Kidney (tissue), 14 donors: ENCODE measurements around the gene PIEZO2. TPM values are rescaled to one million over a fixed set of nuclear protein-coding genes. Genes with fewer than 3 reads are reported as not detected.

Source experiments
- DNase-seq, 5 donors: peaks; one replicate each; pipeline ENCODE4 v3.0.0-alpha.2; 2013 to 2020
- FAIRE-seq: peaks from 2 replicates; lab custom pipeline; 2012; peaks lifted over from hg19 to GRCh38; lab: Jason Lieb, UNC
- H3K27ac ChIP-seq, 2 donors: one replicate each; pipeline ENCODE4 v1.7.0; 2013; ENCODE audit warnings: low read depth in 2 of 2, low read length in 2 of 2, inconsistent platforms in 1 of 2
- H3K27me3 ChIP-seq: one replicate; pipeline ENCODE4 v1.7.1; 2013; ENCODE audit warnings: low read length, inconsistent platforms; ENCODE audit not compliant: control insufficient read depth, insufficient read depth
- H3K36me3 ChIP-seq, 3 donors: one replicate each; pipeline versions ENCODE4 v1.7.0 to v1.7.1; 2013; ENCODE audit warnings: low read length in 3 of 3, control low read depth in 1 of 3, inconsistent platforms in 1 of 3; ENCODE audit not compliant: insufficient read depth in 3 of 3, control insufficient read depth in 2 of 3
- H3K4me1 ChIP-seq, 3 donors: one replicate each; pipeline versions ENCODE4 v1.7.0 to v1.7.1; 2013; ENCODE audit warnings: low read length in 3 of 3, inconsistent platforms in 1 of 3, low read depth in 1 of 3; ENCODE audit not compliant: control insufficient read depth in 2 of 3, insufficient read depth in 2 of 3
- H3K4me3 ChIP-seq, 3 donors: one replicate each; pipeline versions ENCODE4 v1.7.0 to v1.8.1; 2013; ENCODE audit warnings: low read length in 3 of 3, control low read depth in 1 of 3, inconsistent platforms in 1 of 3
- H3K9ac ChIP-seq, 3 donors: one replicate each; pipeline versions ENCODE4 v1.7.0 to v1.7.1; 2013; ENCODE audit warnings: low read length in 3 of 3, control low read depth in 1 of 3, inconsistent platforms in 1 of 3
- H3K9me3 ChIP-seq, 3 donors: one replicate each; pipeline versions ENCODE4 v1.7.0 to v1.7.1; 2013; ENCODE audit warnings: low read length in 3 of 3, control low read depth in 1 of 3, inconsistent platforms in 1 of 3; ENCODE audit not compliant: control insufficient read depth in 2 of 3, insufficient read depth in 1 of 3
- intact Hi-C: fragments of 100-400 bp; cut with DNase I; formaldehyde crosslinking; loops from one replicate; pipeline ENCODE4 v1.11.1; 2022
- polyA plus RNA-seq: library from polyadenylated mRNA; stranded (reverse); fragments of 350-450 nt; fragmentation: Illumina TruSeq; extraction: RNeasy Lipid Tissue Mini Kit (QIAGEN cat#74804); gene quantifications from one replicate; pipeline ENCODE4 v1.2.3, GENCODE V29; 2014; ENCODE audit warnings: low read depth, low replicate concordance; ENCODE audit not compliant: insufficient read depth
- total RNA-seq: library from RNA; stranded (reverse); fragmentation: NEBNext Ultra II Directional; extraction: Animal tissue kit (Norgen Biotek cat#: 25700); gene quantifications from one replicate; pipeline ENCODE4 v1.2.1, GENCODE V29; 2021
- TF ChIP-seq, protein P1 (sequence below): IDR thresholded peaks from 3 replicates; pipeline ENCODE4 v1.5.1; 2012; ENCODE audit warnings: mild to moderate bottlenecking, moderate library complexity, borderline replicate concordance; ENCODE audit not compliant: insufficient read depth; ENCODE audit errors: extremely low read depth
- donor health status: control.
- donor health status: control.
- donor health status: control.
- donor health status: control.
- donor health status: control.
- donor health status: DM: yes; HTN: yes; CAD: no.
- donor health status: Normal renal cell carcinoma (clear cell type).

PIEZO2 gene
- total and polyA plus RNA-seq, 2 donors from 2014 or later = 1.1 to 4.1 TPM

DNA sequence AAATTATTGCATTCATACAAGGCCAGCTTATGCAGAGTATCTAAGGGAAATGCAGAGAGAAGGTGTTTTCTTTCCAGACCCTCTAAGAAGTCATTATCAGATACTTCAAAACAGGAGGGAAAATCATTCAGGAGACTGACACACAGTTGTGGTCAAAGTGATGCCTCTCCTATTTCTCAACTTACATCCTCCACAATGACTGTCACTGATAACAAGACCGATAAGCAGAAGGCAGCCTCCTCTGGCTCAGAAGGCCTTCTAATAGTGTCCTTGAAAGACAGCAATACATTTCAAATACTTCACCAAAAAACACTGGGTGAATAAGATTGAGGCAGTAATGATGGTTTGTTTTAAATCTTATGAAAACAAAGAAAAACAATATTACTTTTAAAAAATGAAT is 199.7 kb downstream of the PIEZO2 start:
- no peak overlapping the region for H3K4me3 ChIP-seq
- DNase-seq (no peak), FAIRE-seq (no peak)
- intact Hi-C loops = no loop called here
- no peak overlapping the region for H3K9ac ChIP-seq
- H3K27ac ChIP-seq = no peak overlapping the region
- peaks cover 0 to 19% (median 8%) of the 10 kb centered on the region in 3 donors for H3K9me3 ChIP-seq
- H3K27me3 ChIP-seq = no peaks in the 10 kb centered on the region
- H3K4me1 ChIP-seq = no peaks in the 10 kb centered on the region
- no peaks in the 10 kb centered on the region for H3K36me3 ChIP-seq
- TF ChIP-seq, protein P1, sequence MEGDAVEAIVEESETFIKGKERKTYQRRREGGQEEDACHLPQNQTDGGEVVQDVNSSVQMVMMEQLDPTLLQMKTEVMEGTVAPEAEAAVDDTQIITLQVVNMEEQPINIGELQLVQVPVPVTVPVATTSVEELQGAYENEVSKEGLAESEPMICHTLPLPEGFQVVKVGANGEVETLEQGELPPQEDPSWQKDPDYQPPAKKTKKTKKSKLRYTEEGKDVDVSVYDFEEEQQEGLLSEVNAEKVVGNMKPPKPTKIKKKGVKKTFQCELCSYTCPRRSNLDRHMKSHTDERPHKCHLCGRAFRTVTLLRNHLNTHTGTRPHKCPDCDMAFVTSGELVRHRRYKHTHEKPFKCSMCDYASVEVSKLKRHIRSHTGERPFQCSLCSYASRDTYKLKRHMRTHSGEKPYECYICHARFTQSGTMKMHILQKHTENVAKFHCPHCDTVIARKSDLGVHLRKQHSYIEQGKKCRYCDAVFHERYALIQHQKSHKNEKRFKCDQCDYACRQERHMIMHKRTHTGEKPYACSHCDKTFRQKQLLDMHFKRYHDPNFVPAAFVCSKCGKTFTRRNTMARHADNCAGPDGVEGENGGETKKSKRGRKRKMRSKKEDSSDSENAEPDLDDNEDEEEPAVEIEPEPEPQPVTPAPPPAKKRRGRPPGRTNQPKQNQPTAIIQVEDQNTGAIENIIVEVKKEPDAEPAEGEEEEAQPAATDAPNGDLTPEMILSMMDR = no peak

DNA sequence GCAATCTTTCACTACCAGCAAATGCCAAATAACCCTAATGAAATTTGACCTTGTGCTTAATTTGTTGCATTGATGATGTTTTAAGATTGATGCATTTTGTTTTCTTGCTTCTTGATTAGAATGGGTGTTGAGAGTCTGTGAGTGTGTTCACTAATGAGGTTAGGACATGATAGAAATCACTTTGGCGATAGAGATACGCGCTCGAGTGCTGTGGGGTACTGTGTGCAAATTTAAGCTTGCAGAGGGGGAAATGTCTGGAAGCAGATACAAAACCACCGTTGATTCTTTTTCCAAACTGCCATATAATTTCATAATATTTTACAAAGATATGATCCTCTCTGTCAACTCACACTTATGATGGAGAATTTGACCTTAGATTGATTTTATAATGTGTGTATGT is 200.9 kb downstream of the PIEZO2 start:
- no peaks in the 10 kb centered on the region for H3K36me3 ChIP-seq
- FAIRE-seq (no peak), DNase-seq (no peak)
- TF ChIP-seq, protein P1 = no peak
- intact Hi-C loops = no loop called here
- H3K9me3 ChIP-seq = peaks cover 0 to 22% (median 10%) of the 10 kb centered on the region in 3 donors
- no peak overlapping the region for H3K27ac ChIP-seq
- no peaks in the 10 kb centered on the region for H3K4me1 ChIP-seq
- H3K4me3 ChIP-seq = no peak overlapping the region
- no peaks in the 10 kb centered on the region for H3K27me3 ChIP-seq
- no peak overlapping the region for H3K9ac ChIP-seq

DNA sequence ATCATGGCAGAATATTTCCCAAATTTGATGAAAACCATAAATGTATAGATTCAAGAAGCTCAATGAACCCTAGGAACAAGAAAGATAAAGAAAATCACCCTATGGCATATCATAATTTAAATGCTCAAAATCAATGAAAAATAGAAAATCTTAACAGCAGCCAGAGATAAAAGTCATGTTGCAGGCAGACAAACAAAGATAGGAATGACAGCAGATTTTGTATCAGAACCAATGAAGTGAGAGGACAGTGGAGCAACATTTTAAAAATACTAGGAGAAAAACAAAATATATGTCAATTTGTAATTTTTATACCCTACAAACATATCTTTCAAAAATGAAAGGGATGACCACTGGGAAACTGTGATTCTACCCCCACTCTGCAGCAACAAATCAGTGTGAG is 203.3 kb downstream of the PIEZO2 start:
- intact Hi-C loops = no loop called here
- H3K36me3 ChIP-seq = no peaks in the 10 kb centered on the region
- H3K9ac ChIP-seq = no peak overlapping the region
- TF ChIP-seq, protein P1 = no peak
- H3K27ac ChIP-seq = no peak overlapping the region
- H3K9me3 ChIP-seq = peaks cover 0 to 22% (median 10%) of the 10 kb centered on the region in 3 donors
- H3K4me1 ChIP-seq = no peaks in the 10 kb centered on the region
- H3K27me3 ChIP-seq = no peaks in the 10 kb centered on the region
- H3K4me3 ChIP-seq = no peak overlapping the region
- no peak for FAIRE-seq
- DNase-seq = no peak

DNA sequence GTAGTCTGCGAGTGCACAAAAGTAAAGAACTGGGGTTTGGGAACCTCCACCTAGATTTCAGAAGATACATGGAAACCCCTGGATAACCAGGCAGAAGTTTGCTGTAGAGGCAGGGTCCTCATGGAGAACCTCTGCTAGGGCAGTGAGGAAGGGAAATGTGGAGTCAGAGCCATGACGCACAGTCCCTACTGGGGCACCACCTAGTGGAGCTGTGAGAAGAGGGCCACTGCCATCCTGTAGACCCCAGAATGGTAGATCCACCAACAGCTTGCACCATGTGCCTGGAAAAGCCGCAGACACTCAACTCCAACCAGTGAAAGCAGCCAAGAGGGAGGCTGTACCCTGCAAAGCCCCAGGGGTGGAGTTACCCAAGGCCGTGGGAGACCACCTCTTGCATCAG is 206.4 kb downstream of the PIEZO2 start:
- Histone ChIP-seq H3K27ac (no peak overlapping the region), H3K4me1 (no peaks in the 10 kb centered on the region), H3K9ac (no peak overlapping the region), H3K36me3 (no peaks in the 10 kb centered on the region), H3K4me3 (no peak overlapping the region), H3K9me3 (peaks cover 0 to 22% (median 10%) of the 10 kb centered on the region in 3 donors), H3K27me3 (no peaks in the 10 kb centered on the region)
- no peak for DNase-seq
- intact Hi-C loops = no loop called here
- TF ChIP-seq, protein P1 = no peak
- no peak for FAIRE-seq
